Medulla oblongata (tissue), 1 donor: ENCODE data around the gene ASTN2.
A peak's percentile ranks its signal among the peaks of the same experiment; 100 is the strongest.

Source experiments
- DNase-seq: peaks from one replicate; pipeline ENCODE4 v3.0.0-alpha.2; 2015; ENCODE audit errors: extremely low spot score

Gene ASTN2

GRCh38 chr9:116483622-116484491 is 931.0 kb downstream of the ASTN2 start:
- no peak for DNase-seq

DNA sequence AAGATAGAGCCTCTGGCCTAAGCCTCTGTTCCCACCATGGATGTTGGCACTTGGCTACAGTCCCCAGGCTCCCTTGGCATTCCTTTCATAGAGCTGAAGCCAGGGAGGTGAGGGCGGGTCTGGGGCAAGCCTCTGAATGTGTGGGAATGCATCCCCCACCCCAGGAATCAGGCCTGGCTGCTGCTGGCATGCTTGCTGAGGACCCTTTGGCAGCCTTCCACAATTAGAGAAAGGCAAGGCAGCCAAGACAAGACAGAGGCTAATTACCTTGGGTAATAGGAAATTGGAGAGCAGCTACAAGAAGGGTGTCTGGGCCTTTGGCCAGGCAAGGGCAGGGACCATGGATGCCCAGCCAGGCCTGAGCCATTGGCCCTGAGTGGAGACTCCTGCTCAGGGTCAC is 932.1 kb downstream of the ASTN2 start:
- DNase-seq: peak; percentile 24

DNA sequence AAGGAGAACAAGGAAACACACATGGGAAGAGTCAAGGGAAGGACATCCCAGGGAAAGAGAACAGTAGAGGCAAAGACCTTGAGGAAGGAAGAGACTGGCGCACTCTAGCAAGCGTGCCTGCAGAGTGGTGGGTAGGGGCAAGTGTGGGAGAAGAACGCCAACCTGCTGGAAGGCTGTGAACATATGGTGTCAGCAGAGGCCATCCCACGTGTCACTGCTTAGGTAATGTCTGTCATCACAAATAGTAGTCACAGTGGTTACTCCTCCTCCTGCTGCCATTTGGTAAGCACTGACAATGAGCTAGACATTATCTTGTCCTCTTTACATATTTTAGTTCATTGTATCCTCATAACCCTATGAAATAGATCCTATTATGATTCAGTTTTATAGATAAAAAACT is 934.2 kb downstream of the ASTN2 start:
- DNase-seq: no peak

GRCh38 chr9:116479967-116480366 is 934.9 kb downstream of the ASTN2 start:
- no peak for DNase-seq

- DNase-seq: peak; percentile 16
Observed at GRCh38 chr9:116479056-116479544, 935.8 kb downstream of the ASTN2 start.

GRCh38 chr9:116477584-116478141 is 937.2 kb downstream of the ASTN2 start:
- no peak for DNase-seq

GRCh38 chr9:116476935-116477381 is 937.9 kb downstream of the ASTN2 start:
- peak; percentile 63 for DNase-seq

DNA sequence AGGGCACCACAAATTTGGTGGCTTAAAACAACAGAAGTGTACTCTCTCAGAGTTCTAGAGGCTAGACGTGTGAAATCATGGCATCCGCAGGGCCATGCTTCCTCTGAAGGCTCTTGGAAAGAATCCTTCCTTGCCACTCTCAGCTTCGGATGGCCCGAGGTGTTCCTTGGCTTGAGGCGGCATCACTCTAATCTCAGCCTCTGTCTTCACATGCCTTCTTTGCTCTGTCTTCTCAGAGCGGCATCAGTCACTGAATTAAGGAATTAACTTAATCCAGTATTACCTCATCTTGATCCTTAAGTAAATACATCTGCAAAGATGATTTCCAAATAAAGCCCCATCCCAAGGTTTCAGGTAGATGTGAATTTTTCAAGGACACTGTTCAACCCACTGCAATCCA is 938.9 kb downstream of the ASTN2 start:
- DNase-seq: no peak

- no peak for DNase-seq
Observed at GRCh38 chr9:116475201-116475600, 939.7 kb downstream of the ASTN2 start.

GRCh38 chr9:116471944-116472506 is 942.8 kb downstream of the ASTN2 start:
- no peak for DNase-seq

DNA sequence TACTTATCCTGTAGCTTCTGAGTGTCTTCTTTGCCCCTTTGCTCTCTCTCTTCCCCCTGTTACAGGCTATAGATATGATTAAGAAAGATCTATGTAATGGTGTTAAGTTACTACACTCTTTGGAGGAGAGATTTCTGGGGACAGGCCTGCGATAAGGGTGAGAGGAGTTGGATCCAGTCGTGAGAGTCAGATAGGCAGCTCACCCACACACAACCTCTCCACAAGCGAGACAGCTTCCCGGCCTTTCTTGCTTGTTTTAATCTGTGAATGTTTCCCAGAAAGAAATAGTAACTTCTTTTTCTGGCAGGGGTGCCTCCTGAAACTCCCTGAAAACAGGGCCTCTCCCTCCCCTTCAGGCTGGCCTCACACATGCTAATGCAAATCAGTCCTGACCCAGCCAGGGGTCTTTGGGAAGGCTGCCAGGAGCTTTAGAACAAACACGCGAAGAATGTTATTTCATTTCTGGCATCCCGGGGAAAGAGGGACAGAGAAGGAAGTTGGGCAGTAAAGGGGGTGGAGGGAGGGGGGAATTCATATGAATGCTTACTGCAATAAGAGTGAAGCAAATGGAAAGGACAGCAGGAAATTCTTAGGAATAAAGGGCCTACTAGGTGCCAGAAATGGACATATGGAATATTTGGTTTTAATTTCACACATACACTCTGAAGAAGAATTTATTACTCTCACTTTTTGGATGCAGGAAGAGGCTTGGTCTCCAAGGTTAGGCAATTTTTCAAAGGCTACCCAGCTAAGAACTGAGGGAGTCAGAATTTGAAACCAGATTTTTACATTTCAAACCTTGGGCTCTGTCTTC is 943.6 kb downstream of the ASTN2 start:
- peak; percentile 17 for DNase-seq

- no peak for DNase-seq
Observed at GRCh38 chr9:116468793-116469527, 945.9 kb downstream of the ASTN2 start.

- DNase-seq: no peak
Observed at GRCh38 chr9:116468369-116468768, 946.5 kb downstream of the ASTN2 start.

- DNase-seq: no peak
Observed at GRCh38 chr9:116467740-116468351, 947.0 kb downstream of the ASTN2 start.

GRCh38 chr9:116466271-116467235 is 948.3 kb downstream of the ASTN2 start:
- DNase-seq: no peak

GRCh38 chr9:116465576-116466270 is 949.1 kb downstream of the ASTN2 start:
- DNase-seq: no peak

DNA sequence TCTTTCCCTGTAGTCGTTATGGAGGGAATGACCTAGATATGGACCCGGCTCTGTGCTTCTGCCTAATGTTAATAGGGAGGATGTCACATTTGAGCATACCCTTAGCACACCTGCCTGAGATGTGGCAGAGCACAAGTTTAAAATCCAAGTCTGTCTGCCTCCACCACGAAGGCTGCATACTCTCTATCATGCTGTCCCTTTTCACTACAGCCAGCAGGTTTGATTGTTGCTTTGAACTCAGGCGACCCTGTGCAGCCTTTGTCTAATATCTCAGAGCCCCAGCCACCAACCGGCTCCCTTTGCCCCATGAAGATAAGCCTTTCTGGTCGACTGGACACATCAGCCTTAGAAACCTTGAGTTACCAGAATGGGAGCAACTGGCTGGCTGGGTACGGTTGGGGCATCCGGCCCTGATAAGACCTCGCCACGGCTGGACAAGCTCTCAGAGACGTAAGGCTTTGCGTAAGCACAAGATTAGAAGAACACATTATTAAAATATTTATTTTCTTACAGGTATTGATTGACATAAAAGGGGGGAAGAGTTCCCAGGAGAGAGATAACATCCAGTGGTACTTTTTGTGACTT is 949.8 kb downstream of the ASTN2 start:
- DNase-seq: no peak

DNA sequence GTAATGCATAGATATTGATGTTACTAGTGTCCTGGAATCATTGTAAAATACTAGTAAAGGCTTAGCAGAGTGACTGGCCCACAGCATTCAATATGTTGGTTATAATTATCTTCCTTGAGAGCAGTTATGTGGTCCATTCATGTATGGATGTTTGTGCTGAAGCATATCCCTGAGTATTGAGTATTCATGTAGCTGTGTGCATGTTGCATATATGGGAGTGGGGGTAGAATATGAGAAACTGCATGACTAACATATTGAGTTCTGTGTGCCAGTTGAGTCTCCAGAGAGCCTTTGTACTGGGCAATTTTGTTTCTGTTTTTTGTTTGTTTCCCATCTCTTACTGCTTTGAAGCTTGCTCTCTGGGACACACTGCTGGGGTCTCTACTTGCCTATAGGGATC is 950.4 kb downstream of the ASTN2 start:
- DNase-seq: no peak

GRCh38 chr9:116461632-116462031 is 953.2 kb downstream of the ASTN2 start:
- DNase-seq: no peak
